GM19395 (cell line): Measurements from ENCODE around the gene EEF2KMT.
"Not testable (repeated sequence)": the region's sequence is repeated elsewhere in the genome, so short reads cannot be mapped to it uniquely, and the experiment has no call there.

Experiments used
- ATAC-seq: cut with Tn5 transposase; IDR thresholded peaks from one replicate; pipeline ENCODE4 v1.9.1; 2021; ENCODE audit warnings: mild to moderate bottlenecking, moderate library complexity; ENCODE audit not compliant: unreplicated experiment

The EEF2KMT gene

DNA sequence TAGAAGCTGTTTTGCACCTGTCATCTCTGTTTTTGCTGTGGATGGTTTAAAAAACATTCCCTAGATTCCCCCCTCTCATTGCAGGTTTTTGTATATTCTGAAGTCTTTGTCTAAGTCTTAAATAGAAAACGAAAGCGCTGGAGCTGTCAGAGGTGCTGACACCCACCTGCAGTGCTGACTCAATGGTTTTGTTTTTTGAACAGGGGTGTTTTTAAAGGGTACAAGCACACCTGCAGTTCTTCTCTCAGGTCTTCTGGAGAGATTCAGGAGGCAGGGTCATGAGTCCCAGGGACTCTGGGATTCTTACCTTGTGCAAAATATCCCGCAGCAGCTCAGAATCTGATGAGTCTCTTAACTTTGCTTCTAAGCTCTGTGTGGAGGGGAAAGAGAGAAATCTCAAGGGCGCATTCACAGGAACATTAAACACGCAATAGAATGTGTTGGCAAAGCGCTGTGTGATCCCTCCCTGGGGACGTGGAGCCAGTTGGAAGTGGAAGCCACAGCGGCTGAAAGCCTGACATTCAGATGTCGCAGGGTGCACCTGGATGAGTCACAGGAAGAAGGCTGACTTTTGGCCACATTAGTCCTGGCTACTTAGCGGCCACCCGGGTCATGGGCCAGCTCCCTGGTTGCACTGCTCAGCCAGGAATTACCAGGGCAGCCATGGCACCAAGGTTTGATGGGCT lies 2.3 kb downstream of the EEF2KMT start:
- not testable (repeated sequence) for ATAC-seq

DNA sequence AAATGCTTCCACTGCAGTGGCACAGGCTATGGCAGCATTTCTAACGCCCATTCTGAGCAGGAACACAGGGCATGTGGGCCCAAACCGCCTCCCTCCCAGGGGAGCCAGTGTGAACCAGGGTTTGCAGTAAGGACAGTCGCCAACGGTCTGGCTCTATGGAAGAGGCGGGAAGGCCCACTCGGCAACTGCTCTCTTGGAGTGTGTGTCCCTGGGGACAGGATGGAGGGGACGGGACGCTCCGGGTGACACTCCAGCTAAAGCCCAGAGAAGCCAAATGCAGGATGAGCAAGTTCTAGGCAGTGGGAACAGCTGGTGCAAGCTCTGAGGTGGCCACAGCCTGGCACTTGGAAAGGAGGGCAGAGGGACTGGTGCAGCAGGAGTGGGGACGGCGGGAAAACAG lies 3.8 kb downstream of the EEF2KMT start:
- ATAC-seq = not testable (repeated sequence)

DNA sequence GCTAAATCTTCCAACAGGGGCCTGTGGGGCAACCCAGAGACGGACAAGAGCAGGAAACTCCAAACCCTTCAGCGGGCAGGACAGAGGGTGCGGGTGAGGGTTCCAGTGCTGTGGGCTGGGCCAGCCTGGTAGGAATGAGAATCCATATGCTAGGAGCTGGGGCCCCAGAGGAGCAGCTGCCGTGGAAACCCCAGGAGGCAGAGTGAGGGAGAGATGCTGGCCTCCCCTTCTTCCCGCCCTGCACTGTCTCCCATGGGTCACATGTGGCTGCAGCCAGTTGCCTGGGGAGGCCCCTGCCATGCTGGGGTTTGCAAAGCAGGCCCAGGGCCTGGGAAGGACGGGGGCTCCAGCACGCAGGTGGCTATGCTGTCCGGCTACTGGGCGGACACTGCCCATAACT lies 4.5 kb downstream of the EEF2KMT start:
- not testable (repeated sequence) for ATAC-seq

DNA sequence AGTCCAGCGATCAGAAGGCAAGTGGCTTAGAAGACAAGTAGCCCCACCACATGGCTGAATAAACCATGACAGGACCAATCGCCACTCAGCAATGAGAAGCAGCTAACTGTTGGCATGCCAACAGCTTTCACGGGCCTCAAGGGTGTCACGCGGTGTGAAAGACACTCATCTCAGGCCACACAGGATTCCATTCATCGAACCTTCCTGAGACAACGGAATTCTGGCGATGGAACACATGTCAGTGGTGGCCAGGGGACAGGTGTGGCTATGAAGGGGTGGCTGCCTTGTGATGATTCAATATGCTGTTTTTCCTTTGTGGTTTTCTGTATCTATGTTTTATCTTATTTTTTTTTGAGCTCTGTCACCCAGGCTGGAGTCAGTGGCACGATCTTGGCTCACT lies 7.0 kb downstream of the EEF2KMT start:
- not testable (repeated sequence) for ATAC-seq

DNA sequence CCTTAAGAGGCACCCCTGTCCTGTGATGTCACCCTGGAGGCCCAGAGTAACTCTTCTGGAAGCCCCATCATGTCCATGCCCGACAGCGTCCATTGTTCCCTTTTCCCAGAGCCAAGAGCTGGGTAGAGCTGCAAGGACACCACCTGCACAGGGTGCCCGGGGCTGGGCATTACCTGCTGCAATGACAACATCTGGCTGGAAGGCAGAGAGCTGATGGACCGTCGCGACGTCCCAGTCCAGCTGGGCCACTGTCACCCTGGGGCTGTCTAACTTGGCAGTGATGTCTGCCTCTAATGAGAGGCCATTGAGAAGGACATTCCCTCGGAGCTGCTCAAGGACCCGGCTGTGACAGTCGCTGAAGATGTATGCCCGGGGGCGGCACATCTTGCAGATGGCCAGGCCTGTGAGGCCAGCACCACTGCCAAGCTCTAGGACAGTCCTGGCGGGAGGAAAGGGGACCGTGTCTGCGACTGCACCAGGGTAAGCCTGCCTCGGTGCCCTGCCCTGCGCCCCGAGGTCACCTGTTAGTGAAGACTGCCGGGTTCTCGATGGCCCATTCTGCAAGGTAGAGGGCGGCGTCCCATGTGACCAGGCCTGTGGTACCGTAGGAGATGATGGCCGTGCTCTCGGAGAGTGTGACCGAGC lies 7.6 kb downstream of the EEF2KMT start:
- ATAC-seq = not testable (repeated sequence)

DNA sequence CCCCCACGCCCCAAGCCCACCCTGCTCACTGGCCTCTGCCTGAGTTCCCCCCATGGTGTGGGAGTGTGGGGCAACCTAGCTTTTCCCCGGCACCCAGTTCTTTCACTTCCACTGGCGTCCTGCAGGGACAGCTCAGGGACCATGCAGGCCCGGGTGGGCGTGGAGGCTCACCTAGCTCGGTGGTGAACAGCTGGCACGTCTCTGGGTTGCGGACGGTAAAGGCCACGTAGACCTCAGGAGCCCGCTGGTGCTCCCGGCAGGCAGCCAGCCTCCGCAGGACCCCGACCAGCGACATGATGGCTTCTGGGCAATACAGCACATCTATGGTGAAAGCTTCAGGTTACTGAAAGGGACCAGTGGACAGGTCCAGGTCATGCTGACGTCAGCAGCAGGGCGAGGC lies 8.7 kb downstream of the EEF2KMT start:
- ATAC-seq = not testable (repeated sequence)

DNA sequence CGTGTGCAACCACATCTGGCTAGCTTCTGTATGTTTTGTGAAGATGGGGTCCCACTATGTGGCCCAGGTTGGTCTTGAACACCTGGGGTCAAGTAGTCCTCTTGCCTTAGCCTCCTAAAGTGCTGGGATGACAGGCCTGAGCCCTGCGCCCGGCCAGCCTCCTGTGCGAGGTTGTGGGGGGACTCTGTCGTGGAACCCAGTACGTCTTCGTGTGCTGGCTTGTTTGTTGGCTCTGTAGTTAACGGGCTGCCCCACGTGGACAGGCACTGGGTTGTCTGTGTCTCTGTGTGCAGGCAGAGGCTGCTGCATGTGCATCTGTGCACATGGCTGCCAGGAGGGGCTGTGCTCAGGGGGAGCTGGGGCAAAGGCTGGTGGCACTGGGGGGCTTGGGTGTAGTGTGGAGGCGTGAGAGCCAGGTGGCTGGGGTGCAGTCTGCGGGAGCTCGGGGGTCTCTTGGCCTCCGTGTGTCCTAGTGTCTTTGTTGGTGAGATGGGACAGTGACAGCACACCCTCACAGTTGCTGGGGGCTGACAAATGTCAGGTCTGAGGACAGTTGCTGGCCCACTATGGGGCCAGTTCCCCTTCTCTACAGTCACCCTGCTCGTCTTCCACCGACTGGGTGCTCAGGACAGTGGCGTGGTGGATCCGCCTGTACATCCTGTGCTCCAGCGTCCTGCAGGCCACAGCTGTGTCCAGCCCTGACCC lies 9.4 kb downstream of the EEF2KMT start:
- ATAC-seq = not testable (repeated sequence)

DNA sequence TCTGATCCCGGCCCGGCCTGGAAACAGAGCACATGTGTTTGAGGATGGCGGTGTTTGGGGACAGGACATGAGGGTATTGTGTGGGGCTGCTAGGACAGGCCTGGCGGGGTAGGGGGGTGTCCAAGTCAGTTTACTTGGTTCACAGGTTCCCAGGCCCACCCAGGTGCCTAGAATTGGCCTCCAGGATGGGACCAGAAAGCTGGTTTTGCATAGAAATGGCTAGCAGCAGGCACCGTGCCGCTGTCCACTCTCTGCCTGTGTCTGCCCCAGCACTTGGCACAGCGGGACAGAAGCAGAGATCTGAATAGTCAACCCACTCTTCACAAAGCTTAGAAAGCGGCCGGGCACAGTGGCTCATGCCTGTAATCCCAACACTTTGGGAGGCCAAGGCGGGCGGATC lies 11.9 kb downstream of the EEF2KMT start:
- ATAC-seq = not testable (repeated sequence)

DNA sequence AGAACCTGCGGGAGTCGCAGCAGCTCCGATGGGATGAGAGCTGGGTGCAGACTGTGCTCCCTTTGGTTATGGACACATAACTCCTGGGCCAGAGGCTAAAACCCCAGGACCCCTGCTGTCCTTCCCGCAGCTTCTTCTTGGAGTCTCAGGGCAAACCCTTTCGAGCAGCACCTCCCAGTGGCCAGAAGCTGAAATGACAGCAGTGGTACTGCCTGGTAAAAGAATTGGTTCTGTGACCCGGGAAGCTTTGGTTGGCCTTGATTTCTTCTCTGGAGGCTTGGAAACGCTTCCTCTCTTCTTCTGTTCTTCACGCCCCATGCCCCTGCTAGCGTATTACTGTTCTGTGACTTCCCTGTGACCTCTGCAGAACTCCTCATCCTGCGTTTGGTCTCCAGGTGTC lies 12.8 kb downstream of the EEF2KMT start:
- not testable (repeated sequence) for ATAC-seq

DNA sequence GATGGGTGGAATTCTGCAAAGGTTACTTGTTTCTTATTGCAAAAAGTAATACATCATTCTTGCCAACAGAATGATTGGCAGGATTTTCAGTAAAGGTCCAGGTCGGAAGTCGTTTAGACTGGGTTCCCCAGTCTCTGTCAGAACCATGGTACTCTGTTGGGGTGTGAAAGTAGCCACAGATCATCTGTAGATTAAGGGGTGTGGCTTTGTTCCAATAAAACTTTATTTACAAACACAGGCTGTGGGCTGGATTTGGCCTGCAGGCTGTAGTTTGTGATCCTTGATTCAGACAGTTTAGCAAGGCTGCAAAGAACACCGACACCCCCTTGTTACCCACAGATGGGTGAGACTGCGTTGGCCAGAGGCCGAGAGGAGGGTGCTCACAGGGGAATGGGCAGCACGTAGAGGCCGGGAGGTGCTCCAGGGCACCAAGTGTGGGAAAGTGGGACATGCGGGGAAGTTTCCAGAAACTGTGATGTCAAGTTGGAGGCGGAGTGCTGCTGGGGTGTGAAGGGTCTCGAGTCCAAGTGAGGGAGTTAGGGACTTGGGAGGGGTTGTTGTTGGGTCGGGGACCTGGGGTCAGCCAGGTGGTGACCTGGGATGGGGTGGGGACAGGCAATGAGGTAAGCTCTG lies 13.4 kb downstream of the EEF2KMT start:
- not testable (repeated sequence) for ATAC-seq

DNA sequence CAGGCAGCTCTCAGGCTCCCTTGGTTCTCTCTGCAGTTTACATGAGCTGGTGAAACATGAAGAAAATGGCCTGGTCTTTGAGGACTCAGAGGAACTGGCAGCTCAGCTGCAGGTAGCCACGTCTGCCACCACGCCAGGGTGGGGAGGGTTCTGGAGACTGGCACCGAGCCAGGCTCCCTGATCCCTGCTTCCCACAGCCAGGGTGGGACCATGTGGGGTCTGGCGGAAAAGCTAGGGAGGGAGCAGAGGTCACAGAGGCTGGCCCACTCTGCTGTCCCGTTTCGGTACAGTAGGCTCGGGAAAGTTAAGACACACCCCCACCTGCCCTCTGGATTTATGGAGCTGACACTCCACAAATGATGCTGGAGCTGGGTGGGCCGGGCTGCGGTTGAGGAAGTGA lies 13.9 kb downstream of the EEF2KMT start:
- not testable (repeated sequence) for ATAC-seq

DNA sequence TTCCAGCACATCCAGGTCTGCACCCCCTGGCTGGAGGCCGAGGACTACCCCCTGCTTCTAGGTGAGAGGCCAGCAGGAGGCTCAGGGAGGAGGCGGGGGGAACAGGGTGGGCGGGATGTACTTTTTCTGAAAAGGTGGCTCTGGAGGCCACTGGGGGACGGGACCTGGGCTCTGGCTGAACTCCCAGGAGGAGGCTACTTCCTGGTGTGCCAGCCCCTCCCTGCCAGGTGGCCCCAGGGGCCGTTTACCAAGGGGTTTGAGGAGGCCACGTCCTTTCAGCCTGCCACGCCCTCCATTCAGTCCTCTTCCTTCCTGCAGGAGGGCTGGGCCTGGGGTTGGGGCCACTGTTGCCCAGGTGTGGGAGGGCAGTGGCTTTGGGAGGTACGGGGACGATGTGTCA lies 16.6 kb downstream of the EEF2KMT start:
- not testable (repeated sequence) for ATAC-seq

DNA sequence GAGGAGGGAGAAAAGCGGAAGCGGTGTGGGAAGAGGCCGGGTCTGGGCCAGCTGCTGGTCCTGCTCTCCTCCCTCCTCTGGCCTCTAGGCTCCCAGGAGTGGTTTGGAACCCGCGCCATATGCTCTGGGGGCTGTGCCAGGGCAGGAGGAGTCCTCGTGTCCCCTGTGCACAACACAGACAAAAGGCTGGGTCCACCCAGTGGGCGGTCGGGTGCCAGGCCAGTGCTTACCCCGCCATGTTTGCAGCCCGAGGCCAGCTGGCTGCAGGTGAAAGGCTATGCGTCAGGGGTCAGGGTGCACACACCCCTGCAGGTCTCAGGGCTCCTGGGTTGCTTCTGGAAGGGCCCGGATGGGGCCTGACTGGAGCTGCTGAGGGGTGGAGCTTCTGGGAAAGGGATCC lies 17.1 kb downstream of the EEF2KMT start:
- ATAC-seq = not testable (repeated sequence)

DNA sequence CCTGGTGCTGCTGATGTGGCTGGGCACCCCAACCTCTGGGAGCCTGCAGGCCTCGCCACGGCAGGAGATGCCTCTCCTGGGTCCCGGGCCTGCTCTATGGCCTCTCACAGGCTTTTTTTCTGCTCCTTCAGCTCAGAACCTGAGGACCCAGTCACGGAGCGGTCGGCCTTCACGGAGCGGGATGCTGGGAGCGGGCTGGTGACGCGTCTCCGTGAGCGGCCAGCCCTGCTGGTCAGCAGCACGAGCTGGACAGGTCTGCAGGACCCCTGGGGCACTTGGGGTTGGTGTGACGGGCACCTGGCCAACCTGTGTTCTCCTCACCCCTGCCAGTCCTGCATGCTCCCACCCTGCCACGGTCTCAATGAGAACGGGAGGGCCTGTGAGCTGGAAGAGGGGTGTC lies 19.0 kb downstream of the EEF2KMT start:
- no peak for ATAC-seq

DNA sequence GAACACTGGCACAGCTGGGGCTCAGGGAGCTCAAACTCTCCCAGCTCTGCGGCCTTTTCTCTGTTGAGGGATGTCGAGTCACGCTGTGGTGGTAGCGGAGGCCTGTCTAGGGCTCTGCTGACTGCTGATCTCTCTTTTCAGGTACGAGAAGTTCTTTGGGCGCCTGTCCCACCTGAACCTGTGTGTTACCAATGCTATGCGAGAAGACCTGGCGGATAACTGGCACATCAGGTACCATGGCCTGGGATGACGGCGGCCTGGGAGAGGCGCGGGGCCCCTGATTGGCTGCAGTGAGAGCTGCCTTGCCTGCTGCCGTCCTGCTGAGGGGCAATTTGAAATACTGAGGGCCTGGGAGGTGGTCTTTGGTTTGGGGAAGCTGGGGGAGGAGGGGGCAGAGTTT lies 20.3 kb downstream of the EEF2KMT start:
- no peak for ATAC-seq

DNA sequence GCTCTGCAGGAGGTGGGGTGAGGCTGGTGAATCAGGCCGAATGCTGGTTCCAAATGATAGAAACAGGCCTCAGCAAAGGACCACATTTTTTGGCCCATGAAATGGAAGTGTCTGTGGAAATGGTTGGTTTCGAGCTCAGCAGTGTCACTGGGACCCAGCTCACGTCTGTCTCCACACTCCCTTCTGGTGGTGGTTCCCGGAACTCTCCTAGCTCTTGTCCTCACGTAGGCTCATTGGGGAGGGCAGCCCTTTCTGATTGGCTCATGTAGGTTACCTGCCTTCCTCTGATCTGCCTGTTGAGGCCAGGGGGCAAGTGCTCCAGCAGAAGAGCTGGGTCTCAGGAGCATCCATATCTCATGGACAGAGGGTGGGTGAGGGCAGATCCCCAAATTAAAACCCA lies 22.0 kb downstream of the EEF2KMT start:
- no peak for ATAC-seq

DNA sequence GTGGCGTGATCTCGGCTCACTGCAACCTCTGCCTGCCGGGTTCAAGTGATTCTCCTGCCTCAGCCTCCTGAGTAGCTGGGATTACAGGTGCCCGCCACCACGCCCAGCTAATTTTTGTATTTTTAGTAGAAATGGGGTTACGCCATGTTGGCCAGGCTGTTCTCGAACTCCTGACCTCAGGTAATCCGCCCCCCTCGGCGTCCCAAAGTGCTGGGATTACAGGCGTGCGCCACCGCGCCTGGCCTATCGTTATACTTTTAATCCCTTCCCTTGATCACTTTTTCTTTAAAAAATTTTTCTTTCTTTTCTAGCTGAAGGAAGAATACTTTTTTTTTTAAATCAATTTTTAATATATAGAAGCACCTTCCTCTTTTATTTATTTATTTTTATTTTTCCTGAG lies 23.8 kb downstream of the EEF2KMT start:
- ATAC-seq = not testable (repeated sequence)

DNA sequence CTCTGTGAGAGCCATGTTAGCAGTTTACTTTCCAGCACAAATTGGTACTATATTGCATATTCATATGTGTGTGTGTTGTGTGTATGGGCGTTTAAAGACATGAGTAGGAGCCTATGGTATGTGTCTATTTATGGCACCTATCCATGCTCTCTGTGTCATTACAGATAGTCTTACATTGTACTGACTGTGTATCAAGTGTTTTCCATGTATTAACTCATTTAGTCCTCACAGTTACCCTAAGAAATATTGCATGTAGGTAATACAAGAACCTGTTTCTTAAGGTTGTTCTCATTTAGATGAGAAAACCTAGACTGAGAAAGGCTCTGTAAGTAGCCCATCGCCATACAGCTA lies 24.3 kb downstream of the EEF2KMT start:
- ATAC-seq = no peak

DNA sequence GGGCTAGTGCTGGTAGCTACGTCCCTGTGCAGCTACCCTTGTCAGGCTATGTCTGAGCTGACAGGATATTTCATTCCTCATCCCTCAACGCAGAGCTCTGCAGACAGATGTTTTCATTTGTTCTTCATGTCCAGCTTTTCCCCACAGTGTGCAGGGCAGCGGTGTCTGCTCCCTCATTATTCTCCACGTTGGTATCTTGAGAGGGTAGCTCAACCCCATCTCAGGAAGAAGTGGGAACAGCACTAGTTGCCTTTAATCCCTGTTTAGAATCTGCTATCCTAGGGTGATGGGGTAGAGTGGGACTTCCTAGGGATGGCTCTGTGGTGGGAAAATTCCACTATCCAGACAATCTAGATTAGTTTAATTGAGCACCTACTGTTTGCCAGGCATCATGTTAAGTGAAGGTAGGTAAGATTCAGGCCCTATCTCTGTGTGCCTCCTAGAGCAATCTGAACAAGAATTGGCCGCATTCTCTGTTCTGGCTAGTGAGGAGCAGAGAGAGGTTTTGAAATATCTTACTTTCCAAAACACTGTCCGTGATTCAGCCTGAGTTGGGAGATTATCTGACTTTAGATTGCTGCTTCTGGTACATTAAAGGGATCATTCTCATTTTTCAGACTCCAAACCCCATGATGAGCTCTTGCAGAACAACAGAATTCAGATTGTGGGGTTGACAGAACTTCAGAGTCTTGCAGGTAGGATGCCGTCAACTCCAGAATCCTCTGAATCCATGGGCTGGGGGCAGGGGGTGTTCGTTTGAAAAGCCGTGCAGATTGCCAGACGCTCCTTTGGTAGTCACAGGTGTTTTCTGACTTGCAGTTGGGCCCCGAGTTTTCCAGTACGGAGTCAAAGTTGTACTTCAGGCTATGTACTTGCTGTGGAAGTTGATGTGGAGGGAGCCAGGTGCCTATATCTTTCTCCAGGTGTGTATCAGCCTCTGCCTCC lies 25.0 kb downstream of the EEF2KMT start:
- peak; percentile 12 for ATAC-seq

DNA sequence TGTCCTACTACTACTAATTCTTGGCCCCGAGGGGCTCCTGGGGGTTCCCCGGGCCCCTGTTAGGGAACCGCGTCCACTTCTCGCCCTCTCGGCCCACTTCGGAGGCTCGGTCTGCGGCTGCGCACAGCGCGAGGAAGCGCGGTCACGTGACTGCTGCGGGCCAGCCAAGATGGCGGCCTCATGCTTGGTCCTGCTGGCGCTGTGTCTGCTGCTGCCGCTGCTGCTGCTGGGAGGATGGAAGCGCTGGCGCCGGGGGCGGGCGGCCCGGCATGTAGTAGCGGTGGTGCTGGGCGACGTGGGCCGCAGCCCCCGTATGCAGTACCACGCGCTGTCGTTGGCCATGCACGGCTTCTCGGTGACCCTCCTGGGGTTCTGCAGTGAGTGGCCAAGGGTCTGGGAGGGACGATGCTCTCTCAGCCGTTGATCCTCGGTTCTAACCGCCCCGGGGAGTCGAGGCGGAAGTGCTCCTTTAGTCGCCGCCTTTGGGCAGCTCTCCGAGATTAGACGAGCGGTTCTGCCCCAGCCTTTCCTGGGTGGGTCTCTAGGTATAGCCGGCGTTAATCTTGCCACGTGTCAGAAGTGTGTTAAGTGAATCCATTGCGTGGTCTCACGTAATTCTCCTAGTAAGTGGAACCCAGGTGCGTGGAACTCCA lies 25.8 kb downstream of the EEF2KMT start, which contains the start of gene ALG1:
TSS of gene ALG1 (plus strand) at position 163 of the 653 bp plus-strand sequence. CDS start at position 170, 7 bp downstream.
- peak; percentile 80 for ATAC-seq
